CD14-positive monocyte (primary cell): ENCODE results near the gene PRMT5. TPM values are rescaled to one million over a fixed set of nuclear protein-coding genes. Genes with fewer than 3 reads are reported as not detected.

Source experiments
- DNase-seq, 3 donors: peaks; one replicate each; pipeline ENCODE4 v3.0.0-alpha.2; 2011 to 2022
- H2AFZ ChIP-seq: 2 replicates; pipeline ENCODE4 v1.6.0; 2012; ENCODE audit warnings: mild to moderate bottlenecking, low read depth, low read length, inconsistent platforms; ENCODE audit not compliant: insufficient read depth, poor library complexity, severe bottlenecking
- H3K27ac ChIP-seq, 2 donors: 1 replicate in 1 of 2; 2 replicates in 1 of 2; pipeline ENCODE4 v1.5.1; 2012 to 2013; ENCODE audit warnings: low read length in 2 of 2, control low read depth in 1 of 2, inconsistent platforms in 1 of 2, low read depth in 1 of 2, mild to moderate bottlenecking in 1 of 2
- H3K27me3 ChIP-seq, 2 donors: one replicate each; pipeline versions ENCODE4 v1.6.0 to v1.6.1; 2011 to 2013; ENCODE audit warnings: low read length in 2 of 2; ENCODE audit not compliant: control insufficient read depth in 2 of 2, insufficient read depth in 2 of 2
- H3K36me3 ChIP-seq, 2 donors: replicated peaks in 1 of 2; 1 replicate in 1 of 2; 2 replicates in 1 of 2; pipeline versions ENCODE4 v1.5.1 to v1.6.1; 2012 to 2013; ENCODE audit warnings: low read length in 2 of 2, control low read depth in 1 of 2, inconsistent platforms in 1 of 2, mild to moderate bottlenecking in 1 of 2; ENCODE audit not compliant: insufficient read depth in 2 of 2, control insufficient read depth in 1 of 2
- H3K4me1 ChIP-seq, 2 donors: 1 replicate in 1 of 2; 2 replicates in 1 of 2; pipeline versions ENCODE4 v1.5.1 to v1.6.1; 2012 to 2013; ENCODE audit warnings: low read length in 2 of 2, control low read depth in 1 of 2, inconsistent platforms in 1 of 2, mild to moderate bottlenecking in 1 of 2, moderate library complexity in 1 of 2; ENCODE audit not compliant: insufficient read depth in 2 of 2, control insufficient read depth in 1 of 2
- H3K4me2 ChIP-seq: replicated peaks from 2 replicates; pipeline ENCODE3; 2012; ENCODE audit warnings: low read length, moderate library complexity, mild to moderate bottlenecking; ENCODE audit not compliant: poor library complexity, severe bottlenecking; ENCODE audit errors: extremely low read depth
- H3K4me3 ChIP-seq, 3 experiments: fragments of 200-600 bp in 1 of 3; sonication (generic) in 1 of 3; replicated peaks in 1 of 3; 1 replicate in 2 of 3; 2 replicates in 1 of 3; pipeline ENCODE4 v1.5.1; 2011 to 2013; ENCODE audit warnings: low read length in 3 of 3, mild to moderate bottlenecking in 3 of 3, control low read depth in 2 of 3, low read depth in 2 of 3, inconsistent platforms in 1 of 3, moderate library complexity in 1 of 3
- H3K79me2 ChIP-seq: 2 replicates; pipeline ENCODE4 v1.6.0; 2012; ENCODE audit warnings: mild to moderate bottlenecking, control low read depth, inconsistent platforms, low read length, moderate library complexity; ENCODE audit not compliant: insufficient read depth
- H3K9ac ChIP-seq: 2 replicates; pipeline ENCODE4 v1.6.0; 2017; ENCODE audit warnings: low read length, mild to moderate bottlenecking; ENCODE audit not compliant: insufficient read depth, poor library complexity, severe bottlenecking
- H3K9me3 ChIP-seq, 2 donors: replicated peaks in 1 of 2; 1 replicate in 1 of 2; 2 replicates in 1 of 2; pipeline versions ENCODE4 v1.5.1 to v1.6.1; 2012 to 2013; ENCODE audit warnings: low read length in 2 of 2, control low read depth in 1 of 2; ENCODE audit not compliant: control insufficient read depth in 1 of 2, insufficient read depth in 1 of 2
- H4K20me1 ChIP-seq: 2 replicates; pipeline ENCODE4 v1.6.0; 2012; ENCODE audit warnings: mild to moderate bottlenecking, low read length, control low read depth, moderate library complexity; ENCODE audit not compliant: insufficient read depth
- H3K27ac Mint-ChIP-seq, 7 donors: one replicate each; pipeline ENCODE4 v1.8.0; 2020; ENCODE audit warnings: mild to moderate bottlenecking in 7 of 7, mixed read lengths in 7 of 7, moderate library complexity in 6 of 7, inconsistent platforms in 2 of 7
- H3K27me3 Mint-ChIP-seq, 3 donors: one replicate each; pipeline ENCODE4 v1.8.0; 2021 to 2022; ENCODE audit warnings: low read depth in 3 of 3, mild to moderate bottlenecking in 3 of 3, mixed read lengths in 3 of 3, moderate library complexity in 3 of 3, inconsistent platforms in 1 of 3
- H3K36me3 Mint-ChIP-seq, 2 donors: one replicate each; pipeline ENCODE4 v1.8.0; 2020; ENCODE audit warnings: mixed read lengths in 2 of 2, inconsistent platforms in 1 of 2, mild to moderate bottlenecking in 1 of 2
- H3K4me1 Mint-ChIP-seq: one replicate; pipeline ENCODE4 v1.8.0; 2020; ENCODE audit warnings: mild to moderate bottlenecking, mixed read lengths
- H3K4me3 Mint-ChIP-seq, 2 donors: one replicate each; pipeline ENCODE4 v1.8.0; 2020; ENCODE audit warnings: mild to moderate bottlenecking in 2 of 2, mixed read lengths in 2 of 2, moderate library complexity in 1 of 2
- H3K9me3 Mint-ChIP-seq, 7 donors: one replicate each; pipeline ENCODE4 v1.8.0; 2020 to 2022; ENCODE audit warnings: mixed read lengths in 7 of 7, mild to moderate bottlenecking in 6 of 7, moderate library complexity in 6 of 7, inconsistent platforms in 2 of 7
- WGBS: methylation state at CpG from one replicate; pipeline ENCODE4 v1.1.5; 2013; ENCODE audit warnings: missing lambda C conversion rate; ENCODE audit not compliant: insufficient coverage; 5-methylcytosine and 5-hydroxymethylcytosine counted together
- intact Hi-C, 2 donors: fragments of 100-400 bp; cut with micrococcal nuclease; formaldehyde crosslinking; loops; one replicate each; pipeline versions ENCODE4 v1.15.0 to v1.15.1; 2023
- polyA plus RNA-seq, 3 donors: library from polyadenylated mRNA; depleted of rRNA in 1 of 3; unstranded in 2 of 3; stranded (reverse) in 1 of 3; fragments of 300-500 nt in 2 of 3; fragments of >200 nt in 1 of 3; fragmentation: Illumina TruSeq in 2 of 3; gene quantifications; 1 replicate in 2 of 3; 2 replicates in 1 of 3; pipeline ENCODE4 v1.2.3, GENCODE V29; 2012 to 2021
- TF ChIP-seq, protein P1 (sequence below): fragments of 200-600 bp; IDR thresholded peaks from one replicate; pipeline ENCODE4 v1.8.0; 2022; ENCODE audit warnings: antibody characterized with exemption, mild to moderate bottlenecking

The PRMT5 gene
- polyA plus RNA-seq, 3 donors, result 38.7 to 44.4 (median 44.1) TPM

DNA sequence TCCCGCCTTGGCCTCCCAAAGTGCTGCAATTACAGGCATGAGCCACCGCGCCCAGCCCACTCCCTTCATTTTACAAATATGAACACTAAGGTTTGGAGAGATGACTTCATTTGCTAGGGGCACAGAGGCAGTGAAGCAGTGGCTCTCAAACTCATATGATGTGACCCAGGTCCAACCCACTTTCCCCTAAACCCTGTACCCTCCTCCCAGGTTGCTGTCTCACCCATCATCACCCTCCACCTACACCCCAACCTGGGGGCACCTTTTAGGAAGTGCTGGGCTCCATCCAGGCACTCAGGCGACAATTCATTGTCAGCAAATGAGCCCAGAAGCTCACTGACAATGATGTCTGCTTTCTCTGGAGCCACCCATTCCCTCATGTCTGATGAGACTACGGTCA, 5.4 kb downstream of the PRMT5 start:
- Histone ChIP-seq H3K36me3 (peaks cover 38 to 64% of the 10 kb centered on the region in 2 donors), H3K79me2 (peaks cover 11% of the 10 kb centered on the region), H3K27me3 (no peaks in the 10 kb centered on the region), H3K4me3 (no peak overlapping the region), H3K9ac (no peak overlapping the region), H2AFZ (no peak overlapping the region), H3K9me3 (no peaks in the 10 kb centered on the region), H3K4me2 (no peak overlapping the region), H3K4me1 (peaks cover 17 to 26% of the 10 kb centered on the region in 2 donors), H4K20me1 (no peaks in the 10 kb centered on the region), H3K27ac (no peak overlapping the region)
- Mint-ChIP-seq H3K27ac (no peak overlapping the region), H3K36me3 (peaks cover 54 to 61% of the 10 kb centered on the region in 2 donors), H3K27me3 (peaks cover 0 to 3% (median 0%) of the 10 kb centered on the region in 3 donors), H3K9me3 (peaks cover 0 to 2% (median 0%) of the 10 kb centered on the region in 7 donors), H3K4me1 (peaks cover 19% of the 10 kb centered on the region), H3K4me3 (no peak overlapping the region)
- intact Hi-C loops, result loop anchor here in 1 of 2 donors (10.0 kb wide), 1 partner anchor 1191 kb away; the partner anchor contains the start of genes DCAF11 and NRL
- DNase-seq, result no peak
- TF ChIP-seq, protein P1, sequence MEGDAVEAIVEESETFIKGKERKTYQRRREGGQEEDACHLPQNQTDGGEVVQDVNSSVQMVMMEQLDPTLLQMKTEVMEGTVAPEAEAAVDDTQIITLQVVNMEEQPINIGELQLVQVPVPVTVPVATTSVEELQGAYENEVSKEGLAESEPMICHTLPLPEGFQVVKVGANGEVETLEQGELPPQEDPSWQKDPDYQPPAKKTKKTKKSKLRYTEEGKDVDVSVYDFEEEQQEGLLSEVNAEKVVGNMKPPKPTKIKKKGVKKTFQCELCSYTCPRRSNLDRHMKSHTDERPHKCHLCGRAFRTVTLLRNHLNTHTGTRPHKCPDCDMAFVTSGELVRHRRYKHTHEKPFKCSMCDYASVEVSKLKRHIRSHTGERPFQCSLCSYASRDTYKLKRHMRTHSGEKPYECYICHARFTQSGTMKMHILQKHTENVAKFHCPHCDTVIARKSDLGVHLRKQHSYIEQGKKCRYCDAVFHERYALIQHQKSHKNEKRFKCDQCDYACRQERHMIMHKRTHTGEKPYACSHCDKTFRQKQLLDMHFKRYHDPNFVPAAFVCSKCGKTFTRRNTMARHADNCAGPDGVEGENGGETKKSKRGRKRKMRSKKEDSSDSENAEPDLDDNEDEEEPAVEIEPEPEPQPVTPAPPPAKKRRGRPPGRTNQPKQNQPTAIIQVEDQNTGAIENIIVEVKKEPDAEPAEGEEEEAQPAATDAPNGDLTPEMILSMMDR, result no peak
- WGBS, result no CpG with 5 or more reads among the region's 5 CpGs

DNA sequence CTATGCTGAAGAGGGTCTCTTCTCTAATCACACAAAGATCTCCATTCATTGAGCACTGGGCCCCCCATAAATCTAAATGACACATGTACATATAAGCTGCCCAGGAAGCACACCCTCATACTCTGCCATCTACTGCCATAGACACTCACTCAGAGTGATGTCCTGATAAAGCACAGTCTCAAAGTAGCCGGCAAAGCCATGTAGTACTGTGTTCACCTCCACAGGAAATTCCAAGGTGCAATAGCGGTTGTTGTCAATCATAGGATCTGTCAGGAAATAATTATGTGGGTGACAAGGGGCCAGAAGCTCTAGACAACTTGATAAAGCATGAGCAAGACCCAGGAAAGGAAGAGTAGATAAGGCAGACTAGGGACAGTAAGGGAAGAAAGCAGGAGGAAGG, 6.9 kb downstream of the PRMT5 start:
- H3K27ac Mint-ChIP-seq, result no peak overlapping the region
- WGBS, result 100% methylated on average over 1 of the region's 2 CpGs
- no peak overlapping the region for H3K4me3 Mint-ChIP-seq

More for the DNA sequence above, 6.9 kb downstream of the PRMT5 start:
- H3K9me3 Mint-ChIP-seq, result peaks cover 0 to 2% (median 0%) of the 10 kb centered on the region in 7 donors
- peaks cover 25% of the 10 kb centered on the region for H3K4me1 Mint-ChIP-seq
- Histone ChIP-seq H4K20me1 (no peaks in the 10 kb centered on the region), H3K9ac (no peak overlapping the region), H3K9me3 (no peaks in the 10 kb centered on the region), H3K36me3 (peaks cover 38 to 64% of the 10 kb centered on the region in 2 donors), H3K27me3 (no peaks in the 10 kb centered on the region), H3K4me2 (no peak overlapping the region), H3K4me3 (no peak overlapping the region), H3K79me2 (peaks cover 14% of the 10 kb centered on the region), H2AFZ (no peak overlapping the region), H3K27ac (peak overlapping the region in 1 of 2 donors; percentile 18), H3K4me1 (peaks cover 19 to 20% of the 10 kb centered on the region in 2 donors)
- intact Hi-C loops, result loop anchor here in 1 of 2 donors (10.0 kb wide), 1 partner anchor 1193 kb away; the partner anchor contains the start of genes DCAF11 and NRL
- H3K27me3 Mint-ChIP-seq, result peaks cover 0 to 3% (median 0%) of the 10 kb centered on the region in 3 donors
- TF ChIP-seq, protein P1, result no peak
- no peak for DNase-seq
- peaks cover 56 to 65% of the 10 kb centered on the region in 2 donors for H3K36me3 Mint-ChIP-seq
